Activated CD4-positive, alpha-beta T cell treated with anti-CD3 and anti-CD28 coated beads for 48 hours (primary cell): ENCODE data around the gene MDFI.
A peak's percentile ranks its signal among the peaks of the same experiment; 100 is the strongest.

ENCODE experiments used
- DNase-seq: peaks from one replicate; pipeline ENCODE4 v3.0.0-alpha.2; 2020

MDFI gene, protein sequence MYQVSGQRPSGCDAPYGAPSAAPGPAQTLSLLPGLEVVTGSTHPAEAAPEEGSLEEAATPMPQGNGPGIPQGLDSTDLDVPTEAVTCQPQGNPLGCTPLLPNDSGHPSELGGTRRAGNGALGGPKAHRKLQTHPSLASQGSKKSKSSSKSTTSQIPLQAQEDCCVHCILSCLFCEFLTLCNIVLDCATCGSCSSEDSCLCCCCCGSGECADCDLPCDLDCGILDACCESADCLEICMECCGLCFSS

DNA sequence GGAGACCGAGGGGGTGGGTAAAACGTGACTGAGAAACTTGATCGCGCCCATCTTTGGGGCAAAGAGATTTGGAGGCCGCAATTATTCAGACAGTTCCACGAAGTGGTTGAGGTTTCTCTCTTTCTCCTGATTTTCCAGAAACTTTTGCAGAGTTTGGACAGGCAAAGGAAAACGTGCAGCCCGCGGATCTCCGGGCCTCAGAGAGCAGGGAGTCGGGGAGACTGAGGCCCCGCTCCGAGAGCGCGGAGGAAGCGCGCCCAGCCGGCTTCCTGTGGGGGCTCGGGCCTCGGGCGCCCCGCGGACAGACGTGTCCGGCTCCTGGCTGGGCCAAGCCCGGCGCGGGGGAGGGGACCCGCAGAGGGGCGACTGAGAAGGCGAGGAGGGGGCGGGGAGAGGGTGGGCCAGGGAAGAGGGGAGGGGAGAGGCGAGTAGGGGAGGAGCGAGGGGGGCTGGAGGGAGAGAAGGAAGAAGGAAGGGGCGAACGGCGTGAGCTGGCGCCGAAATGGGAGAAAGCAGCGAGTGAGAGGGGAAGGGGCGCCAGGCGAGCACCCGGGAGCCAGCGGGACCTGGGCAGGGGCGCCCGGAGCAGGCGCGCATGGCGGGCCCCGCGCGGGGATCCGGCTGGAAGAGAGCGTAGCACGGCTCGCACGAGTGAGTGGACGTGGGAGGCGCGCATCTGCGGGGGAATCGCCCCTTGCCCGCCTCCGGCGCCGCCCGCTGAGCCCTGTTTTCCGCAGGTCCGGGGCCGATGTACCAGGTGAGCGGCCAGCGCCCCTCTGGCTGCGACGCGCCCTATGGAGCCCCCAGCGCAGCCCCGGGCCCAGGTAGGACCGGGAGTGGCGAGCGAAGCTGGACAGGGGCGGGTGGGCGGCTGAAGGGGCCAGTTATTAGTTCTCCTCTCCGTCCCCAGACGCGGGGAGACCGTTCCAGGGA lies at the start of gene MDFI:
MDFI (plus strand) TSS at position 467 of the 933 bp plus-strand sequence; CDS start at position 749, 282 bp downstream.
- no peak for DNase-seq

DNA sequence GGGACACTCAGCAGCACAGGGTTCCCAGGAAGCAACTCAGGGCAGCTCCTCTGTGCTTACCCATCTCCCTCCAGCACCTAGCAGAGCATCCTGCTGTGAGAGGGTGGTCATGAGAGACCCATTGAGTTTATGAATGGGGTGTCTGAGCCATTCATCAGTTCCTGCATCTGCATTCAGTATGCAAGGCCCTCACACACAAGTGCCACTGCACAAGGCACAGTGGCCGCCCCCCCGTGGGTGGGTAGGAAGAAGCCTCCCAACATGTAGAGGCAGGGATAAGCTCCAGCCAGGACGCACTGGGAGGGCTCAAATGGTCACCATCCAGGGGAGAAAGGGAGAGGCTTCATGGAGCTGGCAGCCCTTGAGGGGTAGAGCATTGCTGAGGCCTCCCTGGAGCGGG lies 49.0 kb upstream of the MDFI start:
- no peak for DNase-seq

DNA sequence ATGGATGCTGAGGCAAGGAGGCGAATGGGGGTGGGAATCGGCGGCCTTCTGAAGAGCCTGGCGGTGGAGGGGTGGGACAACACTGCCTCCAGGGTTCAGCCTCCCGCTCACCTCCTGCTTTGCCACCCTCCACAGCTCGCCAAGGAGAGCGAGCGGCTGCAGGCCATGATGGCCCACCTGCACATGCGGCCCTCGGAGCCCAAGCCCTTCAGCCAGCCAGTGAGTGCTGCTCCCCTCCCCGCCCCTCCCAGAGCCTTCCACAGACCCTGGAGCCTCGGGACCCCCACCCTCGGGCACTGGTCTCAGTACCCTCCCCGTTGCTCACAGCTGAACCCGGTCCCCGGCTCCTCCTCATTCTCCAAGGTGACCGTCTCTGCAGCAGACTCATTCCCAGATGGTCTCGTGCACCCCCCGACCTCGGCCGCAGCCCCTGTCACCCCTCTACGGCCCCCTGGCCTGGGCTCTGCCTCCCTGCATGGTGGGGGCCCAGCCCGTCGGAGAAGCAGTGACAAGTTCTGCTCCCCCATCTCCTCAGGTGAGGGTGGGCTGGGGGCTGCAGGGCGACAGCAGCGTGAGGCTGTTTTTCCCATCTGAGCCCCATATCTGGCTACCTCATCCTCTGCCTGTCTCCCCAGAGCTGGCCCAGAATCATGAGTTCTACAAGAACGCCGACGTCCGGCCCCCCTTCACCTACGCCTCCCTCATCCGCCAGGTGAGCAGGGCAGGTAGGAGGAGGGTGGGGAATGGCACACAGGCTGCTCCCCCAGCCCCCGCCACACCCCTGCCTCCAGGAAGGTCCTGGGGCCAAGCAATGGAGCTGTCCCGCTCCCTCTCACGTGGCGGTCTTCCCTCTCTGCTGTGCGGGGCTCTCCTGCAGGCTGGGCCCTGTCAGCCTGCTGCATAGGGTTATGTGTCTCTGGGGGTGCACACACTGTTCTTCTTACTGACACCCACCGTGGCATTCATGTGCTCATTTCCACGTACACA lies 48.3 kb upstream of the MDFI start:
- DNase-seq, result no peak

DNA sequence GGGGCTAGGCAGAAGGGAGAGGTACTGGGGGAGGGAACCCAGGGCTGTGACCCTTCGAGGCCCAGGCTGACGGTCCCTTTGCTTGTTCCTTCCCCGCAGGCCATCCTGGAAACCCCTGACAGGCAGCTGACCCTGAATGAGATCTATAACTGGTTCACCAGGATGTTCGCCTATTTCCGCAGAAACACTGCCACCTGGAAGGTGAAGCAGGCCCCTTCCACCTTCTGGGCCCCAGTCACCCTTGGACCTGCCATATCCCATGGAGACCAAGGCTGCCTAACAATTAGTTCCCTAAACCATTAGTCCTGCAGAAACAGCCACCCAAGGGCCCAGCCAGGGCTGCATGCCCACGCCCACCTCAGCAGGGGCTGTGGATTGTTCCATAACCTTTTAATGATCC lies 47.1 kb upstream of the MDFI start:
- no peak for DNase-seq

DNA sequence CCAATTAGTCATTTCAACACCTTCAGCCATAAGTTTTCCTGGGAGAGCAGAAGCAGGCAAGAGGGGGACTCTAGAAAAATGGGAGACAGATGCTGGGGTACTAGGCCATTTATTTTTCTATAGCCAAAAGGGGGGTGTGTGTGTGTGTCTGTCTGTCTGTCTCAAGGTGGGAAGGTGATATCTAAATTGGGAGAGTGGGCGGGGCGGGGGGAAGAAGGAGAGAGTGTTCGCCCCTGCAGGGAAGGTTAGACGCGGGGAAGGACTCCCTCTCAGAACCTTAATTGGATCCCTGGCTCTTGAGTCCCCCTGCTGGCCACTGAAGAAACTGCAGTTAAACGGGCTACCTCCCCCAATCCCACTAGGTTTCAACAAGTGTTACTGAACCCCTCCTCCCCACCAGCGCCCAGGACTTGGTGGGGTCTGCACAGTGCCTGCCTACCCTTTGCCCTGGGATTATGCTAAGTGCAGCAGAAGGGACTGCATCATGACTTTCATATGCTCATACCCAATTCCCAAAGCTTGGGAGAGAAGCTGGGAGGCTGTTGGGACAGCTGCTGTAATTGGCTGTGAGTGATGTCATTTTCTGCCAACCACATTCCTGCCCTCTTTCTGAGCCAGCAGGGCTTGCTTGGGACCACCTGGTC lies 46.3 kb upstream of the MDFI start:
- DNase-seq, result peak; percentile 85

DNA sequence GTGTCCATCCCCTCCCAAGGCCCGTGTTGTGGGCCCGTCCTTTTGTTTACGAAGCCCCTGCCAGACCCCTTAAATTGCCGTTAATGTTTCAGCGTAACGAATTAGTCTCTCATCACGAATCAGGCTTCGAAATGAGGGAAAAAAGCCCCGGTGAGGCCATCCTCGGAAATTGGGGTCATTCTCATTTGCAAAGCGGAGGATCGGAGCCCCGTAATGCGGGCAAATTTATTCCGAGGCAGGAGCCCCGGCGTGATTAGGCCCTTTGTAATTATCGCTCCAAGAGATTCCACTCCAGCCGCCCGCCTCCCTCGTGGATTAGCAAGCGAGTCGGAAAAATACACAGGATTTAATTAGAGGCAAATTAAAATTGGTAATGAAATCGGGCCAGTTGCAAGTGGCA lies 44.9 kb upstream of the MDFI start:
- no peak for DNase-seq

DNA sequence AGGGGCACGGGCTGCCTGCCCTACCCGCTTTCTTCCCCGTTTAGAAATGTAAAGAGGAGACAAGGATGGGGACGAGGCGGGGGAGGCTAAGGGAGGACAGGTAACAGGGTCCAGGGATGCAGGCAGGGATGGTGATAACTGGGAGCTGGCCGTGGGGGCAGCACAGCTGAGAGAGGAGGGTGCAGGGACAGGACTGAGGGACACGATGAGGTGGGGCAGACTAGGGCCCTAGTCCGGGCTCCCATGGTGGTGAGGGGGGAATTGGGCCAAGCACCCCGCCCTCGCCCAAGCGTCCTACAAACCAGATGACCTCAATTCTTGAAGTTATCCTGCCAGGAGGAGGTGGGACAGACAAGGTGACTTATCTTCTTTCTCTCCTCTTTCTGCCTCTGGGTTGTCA lies 44.4 kb upstream of the MDFI start:
- no peak for DNase-seq

DNA sequence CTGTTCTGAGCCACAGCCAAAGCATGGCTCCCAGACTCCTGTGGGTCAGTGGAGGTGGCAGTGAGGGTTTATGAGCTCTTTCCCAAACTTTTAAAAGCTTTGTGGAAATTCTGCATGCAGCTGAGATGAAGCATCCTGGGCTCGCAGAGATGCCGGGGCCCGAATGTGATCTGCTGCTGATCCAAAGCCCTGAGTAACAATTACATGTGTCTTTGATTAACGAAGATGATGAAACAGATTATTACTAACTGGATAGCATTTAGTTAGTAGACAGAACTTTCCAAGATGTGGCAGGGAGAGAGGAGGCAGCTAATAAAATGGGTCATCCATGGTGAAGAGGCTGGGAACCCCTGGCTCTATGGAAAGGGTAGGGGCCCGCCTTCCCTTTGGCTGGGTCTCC lies 43.9 kb upstream of the MDFI start:
- DNase-seq, result no peak

DNA sequence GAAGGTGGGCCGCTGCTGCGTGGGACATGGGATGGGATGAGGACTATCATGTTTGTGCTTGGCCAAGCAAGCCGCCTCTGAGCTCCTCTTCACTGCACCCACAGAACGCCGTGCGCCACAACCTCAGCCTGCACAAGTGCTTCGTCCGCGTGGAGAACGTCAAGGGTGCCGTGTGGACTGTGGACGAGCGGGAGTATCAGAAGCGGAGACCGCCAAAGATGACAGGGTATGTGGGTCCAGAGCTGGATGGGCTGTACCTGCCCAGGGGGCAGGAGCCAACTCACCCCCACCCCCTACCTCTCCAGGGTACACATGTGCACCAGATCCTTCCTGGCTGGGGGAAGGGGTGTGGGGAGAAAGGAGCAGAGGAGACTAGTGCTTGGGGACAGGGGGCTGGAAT lies 43.5 kb upstream of the MDFI start:
- DNase-seq, result no peak

DNA sequence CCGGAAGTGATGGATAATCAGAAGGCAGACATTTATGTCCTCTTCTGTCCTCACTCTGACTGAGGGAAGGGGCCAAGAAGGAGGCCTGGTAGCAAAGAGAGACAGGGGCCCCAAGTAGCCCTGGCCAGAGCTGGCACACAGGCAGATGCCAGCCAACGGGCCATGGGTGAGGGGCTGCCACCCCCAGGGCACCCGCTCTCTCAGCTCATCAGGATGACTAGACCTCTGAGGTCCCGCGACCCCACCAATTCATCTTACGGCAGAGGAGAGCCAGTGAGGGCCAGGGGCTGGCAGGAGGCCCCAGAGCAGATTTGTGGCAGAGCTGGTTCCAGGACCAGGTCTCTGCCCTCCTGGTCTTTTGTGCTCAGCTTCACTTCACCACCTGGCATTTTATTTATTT lies 43.1 kb upstream of the MDFI start:
- no peak for DNase-seq

DNA sequence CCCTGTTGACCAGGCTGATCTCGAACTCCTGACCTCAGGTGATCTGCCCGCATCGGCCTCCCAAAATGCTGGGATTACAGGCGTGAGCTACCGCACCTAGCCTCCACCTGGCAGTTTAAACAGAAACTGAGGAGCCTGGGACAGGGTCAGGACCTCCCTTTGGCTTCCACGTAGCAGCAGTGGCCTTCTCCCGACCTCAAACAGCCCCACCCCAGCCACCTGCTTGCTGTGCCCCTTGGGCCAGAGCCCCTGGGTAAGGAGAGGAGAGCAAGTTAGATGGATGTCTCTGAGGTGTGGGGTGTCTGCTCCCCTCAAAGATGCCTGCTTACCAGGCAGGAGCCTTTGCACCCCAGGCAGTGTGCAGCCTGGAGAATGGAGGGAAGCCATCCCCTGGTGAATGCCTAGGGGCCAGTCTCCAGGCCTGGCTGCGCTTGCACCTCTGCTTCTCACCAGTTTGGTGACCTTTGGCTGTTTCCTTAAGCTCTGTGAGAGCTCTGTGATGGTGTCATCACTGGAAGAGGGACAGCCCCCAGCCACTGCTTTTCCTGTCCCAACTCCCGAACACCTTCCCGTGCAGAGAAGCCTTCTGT lies 42.1 kb upstream of the MDFI start:
- DNase-seq, result no peak

DNA sequence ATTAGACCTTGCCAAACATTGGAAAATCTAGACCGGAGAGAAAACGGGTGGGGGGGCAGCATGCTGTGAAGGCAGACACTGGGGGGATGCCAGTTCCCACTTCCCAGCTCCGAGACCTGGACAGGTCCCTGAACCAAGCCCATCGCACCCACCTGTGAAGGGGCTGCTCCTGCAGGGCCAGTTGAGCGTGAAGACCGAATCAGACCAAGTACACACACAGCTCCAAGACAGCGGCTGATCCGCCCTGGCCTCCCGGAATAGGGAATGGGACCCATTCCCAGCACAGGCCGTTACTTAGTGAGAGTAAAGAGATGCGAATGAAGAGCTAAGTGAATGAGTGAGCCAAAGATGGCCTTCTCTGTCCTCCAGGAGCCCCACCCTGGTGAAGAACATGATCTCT lies 41.5 kb upstream of the MDFI start:
- no peak for DNase-seq

DNA sequence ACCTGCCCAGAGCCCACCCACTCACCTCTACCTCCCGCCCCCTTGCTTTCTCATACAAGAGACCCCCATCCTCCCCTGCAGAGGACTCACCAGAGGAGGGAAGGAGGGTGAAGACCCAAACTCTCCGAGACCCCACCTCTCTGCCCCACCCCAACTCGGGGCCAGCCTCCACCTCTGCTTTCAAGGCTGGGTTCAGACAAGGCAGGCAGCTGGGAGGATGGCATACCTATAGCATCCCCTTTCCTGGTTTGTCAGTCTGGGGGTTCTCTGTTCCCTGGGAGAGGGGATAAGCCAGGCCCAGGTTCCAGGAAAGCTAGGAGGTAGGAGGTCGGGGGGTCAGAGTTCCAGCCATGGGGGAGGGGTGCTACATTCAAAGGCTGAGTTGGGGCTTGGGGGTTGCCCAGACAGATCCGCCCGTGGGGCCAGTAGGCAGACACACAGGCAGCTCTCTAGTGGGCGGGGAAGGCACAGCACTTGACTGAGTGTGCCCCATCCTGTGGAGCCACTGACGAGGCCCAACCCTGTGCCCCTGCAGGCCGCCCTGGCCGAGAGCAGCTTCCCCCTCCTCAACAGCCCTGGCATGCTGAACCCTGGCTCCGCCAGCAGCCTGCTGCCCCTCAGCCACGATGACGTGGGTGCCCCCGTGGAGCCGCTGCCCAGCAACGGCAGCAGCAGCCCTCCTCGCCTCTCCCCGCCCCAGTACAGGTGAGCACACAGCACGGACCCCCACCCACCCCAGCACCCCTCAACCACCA lies 40.8 kb upstream of the MDFI start:
- no peak for DNase-seq

DNA sequence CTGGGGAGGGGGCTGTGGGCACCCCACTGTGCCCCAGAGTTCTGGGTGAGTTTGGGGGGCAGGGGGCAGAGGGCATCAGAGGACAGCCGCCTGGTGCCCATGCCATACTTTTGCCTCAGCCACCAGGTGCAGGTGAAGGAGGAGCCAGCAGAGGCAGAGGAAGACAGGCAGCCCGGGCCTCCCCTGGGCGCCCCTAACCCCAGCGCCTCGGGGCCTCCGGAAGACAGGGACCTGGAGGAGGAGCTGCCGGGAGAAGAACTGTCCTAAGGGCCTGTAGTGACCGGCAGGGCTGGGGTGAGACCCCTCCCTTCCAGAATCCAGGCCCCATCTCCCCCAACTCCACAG lies 39.6 kb upstream of the MDFI start:
- DNase-seq, result no peak

DNA sequence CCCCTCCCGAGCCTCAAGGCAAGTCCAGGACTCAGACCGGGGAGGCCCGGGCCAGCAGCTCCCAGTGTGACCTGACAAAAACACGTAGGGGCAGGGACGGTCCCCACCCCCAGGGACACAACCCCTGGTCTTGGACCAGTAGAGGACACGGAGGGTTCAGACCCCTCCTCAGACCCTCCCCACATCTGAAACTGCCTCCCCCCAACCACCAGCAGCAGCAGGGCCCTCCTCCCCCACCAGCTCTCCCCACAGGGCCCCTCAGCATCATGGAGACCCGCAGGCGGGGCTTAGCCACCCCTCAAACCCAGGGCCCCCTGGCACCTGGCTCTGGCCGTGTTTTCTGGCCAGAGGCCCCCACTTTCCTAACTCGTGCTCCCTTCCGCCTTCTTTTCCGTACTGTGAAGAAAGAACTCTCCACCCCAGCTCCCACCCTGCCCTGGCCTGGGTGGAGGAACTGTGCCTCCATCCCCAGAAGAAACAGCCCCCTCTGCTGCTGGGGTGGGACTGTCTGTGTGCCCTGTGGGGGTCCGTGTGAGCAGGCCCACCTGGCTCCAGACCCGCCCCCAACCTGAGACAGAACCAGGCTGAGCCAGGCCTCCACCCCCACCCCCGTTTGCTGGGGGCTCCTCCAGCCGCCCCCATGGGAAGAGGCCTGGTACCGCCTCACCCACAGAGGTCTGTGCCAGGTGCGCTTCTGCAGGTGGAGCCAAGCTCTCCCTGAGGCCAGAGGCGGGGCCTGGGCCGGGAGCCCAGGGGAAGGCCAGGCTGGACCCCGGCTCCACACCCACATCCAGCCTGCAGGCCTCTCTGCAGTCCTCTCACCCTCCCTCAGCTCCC lies 39.0 kb upstream of the MDFI start:
- DNase-seq, result no peak

DNA sequence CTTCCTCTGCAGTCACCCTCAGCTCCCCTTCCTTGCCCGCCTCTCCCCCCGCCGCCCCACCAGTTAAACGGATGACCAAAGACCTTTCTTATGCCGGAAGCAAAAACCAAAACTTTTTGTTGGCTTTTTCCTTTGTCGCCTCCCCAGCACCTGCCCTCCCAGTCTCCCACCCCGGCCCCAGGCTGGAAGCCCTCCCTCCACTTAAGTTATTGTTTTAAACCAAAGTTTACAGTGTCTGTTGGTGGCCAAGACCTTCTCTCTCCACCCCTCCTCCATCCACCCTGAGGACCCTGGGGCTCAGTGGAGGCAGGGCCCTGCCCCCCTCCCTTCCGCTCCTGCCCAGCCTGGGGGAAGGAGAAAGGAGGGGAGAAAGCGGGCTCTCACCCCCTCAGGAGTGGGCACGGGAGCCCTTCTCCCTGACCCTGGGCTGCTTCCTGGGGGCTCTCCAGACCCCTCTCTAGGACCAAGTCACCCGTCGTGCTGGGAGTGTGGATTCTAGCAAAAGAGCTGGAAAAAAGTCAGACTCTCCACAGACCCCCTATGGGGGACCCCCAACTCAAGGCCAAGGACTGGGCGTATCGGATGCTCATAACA lies 38.3 kb upstream of the MDFI start:
- no peak for DNase-seq

DNA sequence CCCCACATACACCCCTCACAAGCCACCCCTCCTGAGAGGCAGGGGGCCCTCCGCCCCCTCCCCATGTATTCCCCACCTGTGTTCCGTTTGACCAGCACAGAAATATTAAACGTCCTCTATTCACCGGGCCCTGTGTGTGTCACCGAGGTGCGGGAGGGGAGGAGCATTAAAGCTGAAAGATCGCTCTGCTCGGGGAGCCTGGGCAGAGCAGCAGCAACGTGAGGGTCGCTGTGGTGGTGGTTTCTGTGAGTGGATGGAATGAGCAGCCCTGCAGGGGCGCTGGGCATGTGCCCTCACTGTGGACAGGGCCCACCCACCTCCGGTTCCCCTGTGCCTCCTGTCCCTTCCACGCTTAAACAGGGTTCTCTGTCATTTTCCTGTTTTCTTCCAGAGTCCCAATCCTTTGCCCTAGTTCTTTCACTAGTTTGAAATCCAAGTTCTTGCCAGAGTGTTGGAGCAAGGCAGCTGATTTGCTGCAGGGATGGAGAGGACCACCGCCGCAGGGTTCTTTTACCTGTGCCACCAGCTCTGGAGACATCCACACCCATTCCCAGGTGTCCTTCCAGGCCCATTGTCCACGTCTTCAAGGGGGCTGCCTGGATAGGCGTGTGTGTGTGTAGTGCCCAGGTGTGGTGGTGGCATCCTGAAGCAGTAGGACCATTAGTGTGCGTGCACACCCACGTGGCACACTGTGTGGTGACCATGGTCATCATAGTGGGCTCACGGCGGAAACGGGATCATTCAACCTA lies 37.6 kb upstream of the MDFI start:
- no peak for DNase-seq

DNA sequence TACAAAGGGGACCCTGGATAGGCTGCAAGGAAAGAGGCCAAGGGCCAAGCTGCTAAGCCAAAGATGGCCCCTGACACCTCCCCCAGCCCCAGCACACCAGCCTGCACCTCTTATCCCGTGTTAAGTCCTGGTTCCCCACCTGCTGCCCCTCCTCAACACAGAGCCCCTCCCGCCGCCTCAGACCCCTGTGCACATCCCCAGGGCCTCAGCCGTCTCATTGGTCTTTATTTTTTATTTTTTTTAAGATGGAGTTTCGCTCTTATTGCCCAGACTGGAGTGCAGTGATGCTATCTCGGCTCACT lies 37.1 kb upstream of the MDFI start:
- DNase-seq, result no peak

DNA sequence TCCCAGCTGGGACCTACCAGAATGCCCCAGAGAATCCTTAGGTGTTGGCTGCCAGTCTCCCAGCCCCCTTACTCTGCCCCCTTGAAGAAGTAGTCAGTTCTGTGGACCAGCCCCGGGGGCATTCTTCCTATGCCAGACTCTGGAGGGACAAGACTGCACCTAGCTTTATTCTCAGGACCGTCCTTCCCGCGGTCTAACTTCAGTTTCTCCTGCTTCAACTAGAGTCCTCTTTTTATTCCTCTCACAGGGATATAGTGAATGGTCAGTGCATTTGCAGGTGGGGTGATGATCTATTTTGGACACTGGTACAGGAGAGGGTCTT lies 35.9 kb upstream of the MDFI start:
- DNase-seq, result no peak
